Activated CD8-positive, alpha-beta memory T cell treated with anti-CD3 and anti-CD28 coated beads, Interleukin-2, amount 50 U/mL, for 24 hours (primary cell): Measurements from ENCODE around the gene PRR7.
"Not testable (repeated sequence)": the region's sequence is repeated elsewhere in the genome, so short reads cannot be mapped to it uniquely, and the experiment has no call there.

ENCODE experiments used
- DNase-seq: peaks from one replicate; pipeline ENCODE4 v3.0.0-alpha.2; 2020; ENCODE audit errors: extremely low read depth

Gene PRR7

DNA sequence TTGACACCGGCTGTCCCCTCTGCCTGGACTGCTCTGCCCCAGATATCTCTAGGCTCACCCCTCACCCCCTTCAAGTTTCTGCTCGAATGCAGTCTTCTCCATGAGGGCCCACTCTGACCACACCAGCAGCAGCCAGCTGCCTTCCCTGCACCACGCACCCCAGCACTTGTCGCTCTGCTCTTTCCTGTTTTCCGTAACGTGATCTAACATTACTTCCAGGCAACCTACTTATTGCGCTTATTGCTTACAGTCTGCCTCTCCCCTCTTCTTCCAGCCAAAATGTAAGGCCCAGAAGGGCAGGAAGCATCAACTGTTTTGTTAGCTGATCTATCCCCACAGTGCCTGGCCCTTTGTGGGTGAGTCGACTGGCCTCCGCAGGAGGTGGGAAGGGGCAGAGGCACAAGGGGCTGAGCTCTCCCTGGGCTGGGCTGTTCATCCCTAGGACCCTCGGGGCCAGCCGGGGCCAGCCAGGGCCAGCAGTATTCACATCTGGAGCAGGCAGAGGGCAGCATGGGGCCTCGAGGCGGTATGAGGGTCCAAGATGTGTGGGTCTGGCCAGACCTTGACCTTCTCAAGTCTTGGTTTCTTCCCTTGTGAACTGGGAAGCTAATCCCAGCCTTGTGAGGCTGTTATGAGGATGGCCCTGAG, 38.4 kb downstream of the PRR7 start:
- no peak for DNase-seq

DNA sequence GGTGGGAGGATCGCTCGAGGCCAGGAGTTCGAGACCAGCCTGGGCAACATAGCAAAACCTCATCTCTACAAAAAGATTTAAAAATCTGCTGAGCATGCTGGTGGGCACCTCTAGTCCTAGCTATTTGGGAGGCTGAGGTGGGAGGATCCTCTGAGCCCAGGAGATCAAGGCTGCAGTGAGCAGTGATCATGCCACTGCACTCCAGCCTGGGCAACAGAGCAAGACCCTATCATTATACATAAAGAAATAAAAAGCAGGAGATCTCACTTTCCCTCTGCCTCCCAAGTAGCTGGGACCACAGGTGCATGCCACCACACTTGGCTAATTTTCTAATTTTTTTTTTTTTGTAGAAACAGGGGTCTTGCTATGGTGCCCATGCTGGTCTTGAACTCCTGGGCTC, 39.1 kb downstream of the PRR7 start:
- DNase-seq, result not testable (repeated sequence)

DNA sequence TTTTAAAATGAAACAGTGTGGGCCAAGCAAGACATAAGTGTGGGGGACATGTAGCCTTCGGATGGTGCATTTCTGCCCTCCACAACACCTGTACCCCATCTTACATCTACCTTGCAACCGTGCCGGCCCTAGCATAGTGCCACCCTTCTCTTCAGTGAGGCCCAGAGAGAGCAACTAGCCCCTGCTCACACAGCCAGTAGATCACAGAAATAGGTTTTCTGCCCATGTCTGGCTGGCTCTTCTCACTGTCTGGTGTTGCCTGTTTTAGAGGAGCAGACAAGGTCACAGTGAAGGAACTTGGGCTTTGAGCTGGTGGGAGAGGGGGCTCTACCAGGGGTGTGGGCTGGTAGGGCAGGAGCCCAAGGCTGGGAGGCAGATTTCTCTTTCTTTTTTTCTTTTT, 39.6 kb downstream of the PRR7 start:
- no peak for DNase-seq

DNA sequence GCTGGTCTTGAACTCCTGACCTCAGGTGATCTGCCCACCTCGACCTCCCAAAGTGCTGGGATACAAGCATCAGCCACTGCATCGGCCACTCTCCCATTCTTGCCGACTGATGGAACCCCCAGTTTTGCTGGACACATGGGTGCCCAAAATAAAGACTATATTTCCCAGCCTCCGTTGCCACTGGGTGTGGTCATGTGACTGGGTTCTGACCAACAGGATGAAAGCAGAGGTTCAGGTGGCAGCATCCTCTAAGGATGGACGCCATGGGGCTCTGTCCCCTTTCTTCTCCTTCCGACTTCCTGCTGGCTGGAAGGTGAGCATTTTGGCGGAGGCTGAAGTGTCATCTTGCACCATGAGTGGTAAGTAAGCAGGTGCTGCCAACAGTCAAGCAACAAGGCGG, 40.5 kb downstream of the PRR7 start:
- DNase-seq, result no peak

- DNase-seq, result no peak
Measured at GRCh38 chr5:177487975-177488374, 41.4 kb downstream of the PRR7 start.

DNA sequence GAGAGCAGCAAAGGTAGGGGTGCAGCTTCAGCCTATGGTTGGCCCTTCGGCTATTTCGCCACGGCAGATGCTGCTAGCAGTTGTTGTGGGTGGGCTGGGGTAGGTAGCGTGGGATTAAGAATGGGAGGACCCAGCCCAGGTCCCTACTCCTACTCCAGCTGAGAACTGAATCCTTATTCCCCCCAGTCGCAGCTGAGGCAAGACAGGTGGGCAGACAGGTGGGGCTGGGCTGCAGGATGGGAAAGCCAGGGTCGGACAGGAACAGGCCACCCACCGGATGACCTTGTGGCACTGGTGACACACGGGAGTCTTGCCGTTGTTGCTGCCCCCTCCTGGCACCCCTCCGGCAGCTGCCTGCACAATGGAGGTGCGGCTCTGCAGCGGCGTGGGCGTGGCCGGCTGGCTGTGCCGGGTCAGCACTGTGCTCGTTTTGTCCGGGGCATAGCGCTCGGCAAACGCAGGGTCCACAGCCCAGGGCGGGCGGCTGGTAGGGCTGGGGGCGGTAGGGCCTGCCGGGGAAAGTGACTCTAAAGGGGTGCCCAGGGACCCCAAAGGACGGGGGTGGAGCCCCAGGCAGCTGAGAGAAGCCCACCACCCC, 42.6 kb downstream of the PRR7 start:
- DNase-seq, result no peak

- no peak for DNase-seq
Measured at GRCh38 chr5:177490311-177490991, 43.8 kb downstream of the PRR7 start.

DNA sequence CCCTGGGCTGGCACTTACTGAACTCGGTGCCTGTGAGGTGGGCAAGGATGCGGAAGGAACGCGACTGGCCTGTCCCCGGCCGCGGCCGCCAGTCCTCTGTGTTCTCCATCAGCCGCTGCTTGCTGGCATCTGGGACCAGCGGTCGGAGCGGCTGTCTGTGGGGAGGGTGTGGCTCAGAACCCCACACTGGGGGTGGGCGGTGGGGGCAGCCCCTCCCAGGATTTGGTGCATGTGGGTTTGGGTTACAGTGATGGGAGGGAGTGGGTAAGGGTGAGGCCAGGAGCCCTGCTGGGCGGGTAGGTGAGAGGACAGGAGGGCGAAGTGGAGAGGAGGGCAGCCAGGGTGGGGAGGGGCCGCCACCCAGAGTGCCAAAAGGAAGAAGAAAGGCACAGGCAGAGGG, 44.4 kb downstream of the PRR7 start:
- no peak for DNase-seq

- DNase-seq, result no peak
Measured at GRCh38 chr5:177491429-177491945, 44.9 kb downstream of the PRR7 start.

- no peak for DNase-seq
Measured at GRCh38 chr5:177491983-177492746, 45.6 kb downstream of the PRR7 start.

DNA sequence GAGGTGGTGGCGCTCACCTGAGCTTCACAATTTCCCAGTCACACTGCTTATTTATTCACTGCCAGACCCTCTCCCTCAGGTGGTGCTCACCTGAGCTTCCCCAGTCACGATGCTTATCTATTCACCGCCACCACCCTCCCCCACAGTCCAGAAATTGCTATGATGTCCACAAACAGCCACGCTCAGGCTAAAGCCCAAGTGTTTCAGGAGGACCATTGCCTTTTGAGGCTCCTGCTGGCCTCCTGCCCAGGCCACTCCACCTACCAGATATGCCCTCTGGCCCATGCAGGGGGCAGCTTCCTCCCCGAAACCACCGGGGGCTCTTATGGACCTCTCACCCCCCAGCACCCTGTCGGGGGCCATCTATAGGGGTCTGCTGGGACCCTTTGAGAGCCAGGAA, 46.2 kb downstream of the PRR7 start:
- no peak for DNase-seq

DNA sequence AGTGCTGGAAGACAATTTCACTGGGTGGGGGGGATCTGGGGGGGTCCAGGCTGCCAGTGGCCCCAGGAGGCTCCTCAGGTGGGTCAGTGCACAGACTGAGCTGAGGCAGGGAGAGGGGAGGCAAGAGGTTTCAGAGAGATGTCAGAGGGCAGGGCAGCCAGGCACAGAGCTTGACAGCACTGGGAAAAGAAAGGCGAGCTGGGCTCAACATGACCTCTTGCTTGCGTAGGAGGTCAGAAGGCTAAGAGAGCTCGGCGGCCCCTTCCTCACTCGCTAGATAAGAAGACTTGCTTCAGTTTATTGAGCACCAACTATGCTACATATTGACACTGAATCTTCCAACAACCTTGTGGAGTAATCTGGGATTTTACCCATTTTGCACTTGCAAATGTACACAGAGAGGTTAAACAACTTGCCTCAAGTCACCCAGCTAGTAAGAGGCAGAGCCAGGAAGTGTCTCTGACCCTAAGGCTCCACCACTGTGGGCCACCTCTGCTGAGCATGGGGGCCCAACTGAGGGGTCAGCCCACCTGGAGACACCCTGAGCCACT, 47.3 kb downstream of the PRR7 start:
- DNase-seq, result no peak

DNA sequence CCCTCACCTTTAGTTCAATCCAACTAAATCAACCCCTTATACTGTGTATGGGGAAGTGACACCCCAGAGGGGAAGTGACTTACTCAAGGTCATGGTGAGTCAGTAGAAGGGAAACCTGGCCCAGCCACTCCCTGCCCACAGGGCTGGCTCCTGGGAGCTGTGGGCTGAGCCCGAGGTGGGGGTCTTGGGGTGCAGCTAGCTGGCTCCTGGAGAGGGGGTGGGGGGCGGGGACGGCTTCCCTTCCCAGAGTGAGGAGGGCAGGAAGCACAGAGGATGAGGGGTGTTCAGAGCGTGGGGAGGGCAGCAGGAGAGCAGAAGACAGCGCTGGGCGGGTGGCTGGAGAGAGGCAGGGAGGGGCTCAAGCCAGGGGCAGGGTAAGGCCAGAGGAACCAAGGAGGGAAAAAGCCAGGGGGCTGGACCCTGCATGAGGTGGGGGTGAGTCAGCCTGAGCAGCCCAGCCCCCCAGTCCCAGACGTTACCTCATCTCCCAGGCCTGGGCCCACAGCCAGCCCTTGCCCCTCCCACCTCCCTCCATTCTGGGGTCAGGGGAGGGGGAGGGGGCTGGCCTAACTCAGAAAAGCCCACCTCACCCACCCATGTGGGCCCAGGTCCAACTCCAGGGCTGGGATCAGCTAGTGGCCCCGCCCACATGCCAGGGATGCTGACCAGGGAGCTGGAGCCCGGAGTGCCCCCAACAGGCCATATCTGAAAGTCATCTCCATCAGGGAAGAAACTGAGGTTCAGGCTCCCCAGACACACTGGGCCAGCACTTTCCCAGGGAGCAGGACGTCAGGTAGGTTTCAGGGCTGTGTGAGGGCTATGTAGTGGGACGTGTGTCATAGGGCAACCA, 48.0 kb downstream of the PRR7 start:
- no peak for DNase-seq

GRCh38 chr5:177495243-177496060, 48.8 kb downstream of the PRR7 start:
- DNase-seq, result no peak

- DNase-seq, result no peak
Measured at GRCh38 chr5:177496070-177496726, 49.6 kb downstream of the PRR7 start.

- no peak for DNase-seq
Measured at GRCh38 chr5:177496727-177497291, 50.2 kb downstream of the PRR7 start.

GRCh38 chr5:177497292-177498012, 50.8 kb downstream of the PRR7 start, which contains the start of gene PDLIM7:
Gene PDLIM7 (minus strand): TSS chr5:177497604. CDS start chr5:177496512, 1,092 bp downstream.
- peak; percentile 77 for DNase-seq

DNA sequence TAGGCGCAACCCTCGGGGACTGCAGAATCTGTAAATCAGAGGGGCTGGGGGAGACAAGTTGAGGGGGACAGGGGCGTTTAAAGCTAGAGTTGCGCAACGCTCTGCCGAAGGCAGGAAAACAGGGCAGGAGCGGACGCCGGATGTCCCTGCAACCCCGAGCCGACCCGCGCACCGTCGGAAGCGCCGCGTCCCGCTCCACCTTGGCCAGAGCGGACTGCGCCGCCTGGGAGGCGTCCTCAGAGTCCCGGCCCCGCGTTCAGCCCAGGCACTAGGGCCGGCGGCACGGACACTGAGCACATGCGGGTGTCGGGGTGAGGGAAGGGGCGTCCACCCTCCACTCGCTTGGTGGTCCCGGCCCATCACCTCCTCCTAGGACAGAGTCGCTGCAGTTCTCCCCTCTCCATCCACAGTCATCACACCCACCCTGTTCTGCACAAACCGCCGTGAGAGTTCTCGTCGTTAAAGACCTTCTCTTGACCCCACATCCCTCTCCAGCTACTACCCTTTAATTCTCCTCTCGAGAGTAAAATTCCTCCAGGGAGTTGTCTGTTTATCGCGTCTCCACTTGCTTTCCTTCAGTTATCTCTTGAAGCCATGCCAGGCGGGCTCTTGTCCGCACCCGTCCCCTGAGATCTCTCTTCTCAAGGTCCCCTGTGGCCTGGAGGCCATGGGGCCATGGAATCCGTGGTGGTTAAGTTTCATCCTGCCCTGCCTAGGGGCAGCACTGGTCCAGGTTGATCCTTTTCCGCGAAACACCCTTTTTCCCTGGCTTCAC, 51.6 kb downstream of the PRR7 start:
- DNase-seq, result no peak
